Transverse colon (tissue), 4 donors: ENCODE results near the gene SLC35F3. TPM values are rescaled to one million over a fixed set of nuclear protein-coding genes. Genes with fewer than 3 reads are reported as not detected.

Experiments
- DNase-seq: peaks from one replicate; pipeline ENCODE4 v3.0.0-alpha.2; 2019
- H3K27ac ChIP-seq, 4 donors: fragments of 200-600 bp; sonication (generic); 2 replicates each; pipeline ENCODE4 v1.5.1; 2016 to 2018; ENCODE audit warnings: inconsistent platforms in 4 of 4
- H3K27me3 ChIP-seq: fragments of 200-600 bp; sonication (generic); 2 replicates; pipeline ENCODE4 v1.5.1; 2017; ENCODE audit warnings: inconsistent platforms
- H3K36me3 ChIP-seq, 4 donors: fragments of 200-600 bp; sonication (generic); 2 replicates each; pipeline ENCODE4 v1.5.1; 2017 to 2019; ENCODE audit warnings: inconsistent platforms in 4 of 4
- H3K4me1 ChIP-seq, 4 donors: fragments of 200-600 bp; sonication (generic); 2 replicates each; pipeline ENCODE4 v1.5.1; 2017 to 2020; ENCODE audit warnings: inconsistent platforms in 4 of 4
- H3K4me3 ChIP-seq, 4 donors: fragments of 200-600 bp; sonication (generic); 1 replicate in 1 of 4; 2 replicates in 3 of 4; pipeline versions ENCODE4 v1.5.1 to v1.6.1; 2017 to 2019; ENCODE audit warnings: inconsistent platforms in 4 of 4
- H3K9me3 ChIP-seq, 2 donors: fragments of 200-600 bp; sonication (generic); 2 replicates each; pipeline ENCODE4 v1.5.1; 2017 to 2019; ENCODE audit warnings: inconsistent platforms in 2 of 2
- CTCF ChIP-seq, 5 experiments: fragments of 200-600 bp in 3 of 5; fragments of 450-650 bp in 2 of 5; sonication (generic) in 3 of 5; IDR thresholded peaks; 1 replicate in 2 of 5; 2 replicates in 3 of 5; pipeline ENCODE4 v1.5.1; 2016 to 2017; ENCODE audit warnings: antibody characterized with exemption in 5 of 5, inconsistent platforms in 3 of 5, mild to moderate bottlenecking in 2 of 5, moderate library complexity in 1 of 5
- EP300 ChIP-seq: sonication (generic); formaldehyde crosslinking; IDR thresholded peaks from one replicate; pipeline ENCODE4 v1.6.1; 2017; ENCODE audit warnings: antibody characterized with exemption, low read depth
- POLR2A ChIP-seq: fragments of 450-650 bp; IDR thresholded peaks from one replicate; pipeline ENCODE4 v1.6.1; 2016; ENCODE audit warnings: antibody characterized with exemption, mild to moderate bottlenecking, moderate library complexity
- POLR2AphosphoS5 ChIP-seq, 3 donors: sonication (generic); formaldehyde crosslinking; IDR thresholded peaks; one replicate each; pipeline ENCODE4 v1.6.1; 2016; ENCODE audit warnings: antibody characterized with exemption in 3 of 3
- WGBS, 2 donors: methylation state at CpG; one replicate each; pipeline ENCODE4 v1.1.5; 2018; ENCODE audit warnings: low coverage in 1 of 2; 5-methylcytosine and 5-hydroxymethylcytosine counted together
- in situ Hi-C, 4 donors: fragments of 200-750 bp; cut with MboI; loops; one replicate each; pipeline versions ENCODE4 v1.15.0 to v1.15.1; 2017; ENCODE audit warnings: low sequenced_read_pairs in 3 of 4, low pct_ligation_motif_present in 1 of 4, low pct_unique_long_range_greater_than_20kb in 1 of 4
- intact Hi-C: fragments of 100-400 bp; cut with DNase I; formaldehyde crosslinking; loops from one replicate; pipeline ENCODE4 v1.15.1; 2023; ENCODE audit warnings: low total_unique reads
- total RNA-seq, 4 donors: library from RNA; depleted of rRNA; stranded (reverse); fragments of >200 nt; gene quantifications; one replicate each; pipeline ENCODE4 v1.1.0, GENCODE V29; 2016

Gene SLC35F3
- total RNA-seq, 4 donors from 2014 or later = not detected

DNA sequence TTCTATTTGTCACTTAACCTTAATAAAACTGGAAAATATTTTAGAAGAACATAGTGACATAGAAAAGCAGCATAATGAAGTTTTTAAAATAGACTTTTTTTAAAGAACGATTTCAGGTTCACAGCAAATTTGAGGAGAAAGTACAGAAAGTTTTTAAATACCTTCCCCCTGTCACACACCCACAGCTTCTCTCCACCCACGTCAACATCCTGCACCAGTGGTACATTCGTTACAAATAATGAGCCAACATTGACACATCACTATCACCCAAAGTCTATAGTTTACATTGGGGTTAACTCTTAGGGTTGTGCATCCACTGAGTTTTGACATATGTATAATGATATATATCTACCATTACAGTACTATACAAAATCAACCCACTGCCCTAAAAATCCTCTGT, 3.0 kb upstream of the SLC35F3 start:
- Histone ChIP-seq H3K4me1 (no peaks in the 10 kb centered on the region), H3K9me3 (no peaks in the 10 kb centered on the region), H3K36me3 (no peaks in the 10 kb centered on the region), H3K27me3 (peaks cover 36% of the 10 kb centered on the region), H3K4me3 (no peak overlapping the region), H3K27ac (no peak overlapping the region)
- in situ Hi-C loops = no loop called here
- DNase-seq = no peak
- WGBS, 2 donors = 47 to 62% methylated on average over 2 to 3 of the region's 3 CpGs
- TF ChIP-seq CTCF (IDR thresholded peaks at IDR 0.05) = no peak
- TF ChIP-seq EP300 = no peak
- no peak for TF ChIP-seq POLR2AphosphoS5 (IDR thresholded peaks at IDR 0.05)
- TF ChIP-seq POLR2A = no peak
- intact Hi-C loops = no loop called here

- H3K9me3 ChIP-seq = no peaks in the 10 kb centered on the region
- no peak for DNase-seq
- 36% methylated on average over 35 of the region's 40 CpGs; no CpG with 5 or more reads in 1 of the 2 donors for WGBS, 2 donors
- in situ Hi-C loops = no loop called here
- H3K27ac ChIP-seq = no peak overlapping the region
- H3K36me3 ChIP-seq = no peaks in the 10 kb centered on the region
- H3K4me1 ChIP-seq = no peaks in the 10 kb centered on the region
- TF ChIP-seq EP300 (no peak), POLR2AphosphoS5 (IDR thresholded peaks at IDR 0.05) (no peak), CTCF (IDR thresholded peaks at IDR 0.05) (no peak), POLR2A (no peak)
- H3K4me3 ChIP-seq = no peak overlapping the region
- peaks cover 51% of the 10 kb centered on the region for H3K27me3 ChIP-seq
- intact Hi-C loops = no loop called here
Observed at GRCh38 chr1:233905416-233906051, 1.1 kb downstream of the SLC35F3 start.

DNA sequence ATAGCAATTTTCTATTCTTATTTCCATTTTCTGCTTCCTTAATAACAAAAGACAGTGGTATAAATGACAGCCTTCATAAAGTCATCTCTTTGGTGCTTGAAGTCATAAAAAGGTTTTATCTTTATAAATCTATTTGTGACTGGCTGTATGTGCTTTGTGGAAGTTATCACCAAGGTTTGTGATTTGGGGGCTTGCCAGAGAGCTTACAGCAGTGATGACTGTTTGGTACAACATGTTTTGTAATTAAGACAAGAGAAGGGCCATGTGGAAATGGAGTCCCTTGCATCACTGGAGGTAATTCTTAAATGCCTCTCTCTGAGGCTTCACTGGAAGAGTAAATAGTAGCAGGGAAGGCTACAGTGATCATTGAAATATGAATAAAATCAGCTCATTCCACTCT, 2.7 kb downstream of the SLC35F3 start:
- in situ Hi-C loops = no loop called here
- H3K4me1 ChIP-seq = no peaks in the 10 kb centered on the region
- H3K4me3 ChIP-seq = no peak overlapping the region
- intact Hi-C loops = no loop called here
- H3K9me3 ChIP-seq = no peaks in the 10 kb centered on the region
- no peak overlapping the region for H3K27ac ChIP-seq
- no peak for DNase-seq
- peaks cover 51% of the 10 kb centered on the region for H3K27me3 ChIP-seq
- H3K36me3 ChIP-seq = no peaks in the 10 kb centered on the region
- TF ChIP-seq POLR2A = no peak
- no peak for TF ChIP-seq EP300
- no peak for TF ChIP-seq POLR2AphosphoS5 (IDR thresholded peaks at IDR 0.05)
- no peak for TF ChIP-seq CTCF (IDR thresholded peaks at IDR 0.05)

GRCh38 chr1:233908092-233908491, 3.6 kb downstream of the SLC35F3 start:
- no peak overlapping the region for H3K27ac ChIP-seq
- no peaks in the 10 kb centered on the region for H3K9me3 ChIP-seq

More at GRCh38 chr1:233908092-233908491, 3.6 kb downstream of the SLC35F3 start:
- H3K4me3 ChIP-seq = no peak overlapping the region
- H3K4me1 ChIP-seq = no peaks in the 10 kb centered on the region
- intact Hi-C loops (no loop called here), in situ Hi-C loops (no loop called here)
- H3K36me3 ChIP-seq = no peaks in the 10 kb centered on the region
- TF ChIP-seq EP300 (no peak), POLR2A (no peak), CTCF (IDR thresholded peaks at IDR 0.05) (no peak), POLR2AphosphoS5 (IDR thresholded peaks at IDR 0.05) (no peak)
- DNase-seq = no peak
- peaks cover 48% of the 10 kb centered on the region for H3K27me3 ChIP-seq
